GM12801 (cell line): ENCODE data around the gene PRRC2B.

ENCODE experiments used
- TF ChIP-seq, protein P1 (sequence below): IDR thresholded peaks from one replicate; pipeline ENCODE4 v1.5.1; 2011; ENCODE audit warnings: control low read depth; ENCODE audit not compliant: insufficient read length; ENCODE audit errors: extremely low read depth

PRRC2B gene

DNA sequence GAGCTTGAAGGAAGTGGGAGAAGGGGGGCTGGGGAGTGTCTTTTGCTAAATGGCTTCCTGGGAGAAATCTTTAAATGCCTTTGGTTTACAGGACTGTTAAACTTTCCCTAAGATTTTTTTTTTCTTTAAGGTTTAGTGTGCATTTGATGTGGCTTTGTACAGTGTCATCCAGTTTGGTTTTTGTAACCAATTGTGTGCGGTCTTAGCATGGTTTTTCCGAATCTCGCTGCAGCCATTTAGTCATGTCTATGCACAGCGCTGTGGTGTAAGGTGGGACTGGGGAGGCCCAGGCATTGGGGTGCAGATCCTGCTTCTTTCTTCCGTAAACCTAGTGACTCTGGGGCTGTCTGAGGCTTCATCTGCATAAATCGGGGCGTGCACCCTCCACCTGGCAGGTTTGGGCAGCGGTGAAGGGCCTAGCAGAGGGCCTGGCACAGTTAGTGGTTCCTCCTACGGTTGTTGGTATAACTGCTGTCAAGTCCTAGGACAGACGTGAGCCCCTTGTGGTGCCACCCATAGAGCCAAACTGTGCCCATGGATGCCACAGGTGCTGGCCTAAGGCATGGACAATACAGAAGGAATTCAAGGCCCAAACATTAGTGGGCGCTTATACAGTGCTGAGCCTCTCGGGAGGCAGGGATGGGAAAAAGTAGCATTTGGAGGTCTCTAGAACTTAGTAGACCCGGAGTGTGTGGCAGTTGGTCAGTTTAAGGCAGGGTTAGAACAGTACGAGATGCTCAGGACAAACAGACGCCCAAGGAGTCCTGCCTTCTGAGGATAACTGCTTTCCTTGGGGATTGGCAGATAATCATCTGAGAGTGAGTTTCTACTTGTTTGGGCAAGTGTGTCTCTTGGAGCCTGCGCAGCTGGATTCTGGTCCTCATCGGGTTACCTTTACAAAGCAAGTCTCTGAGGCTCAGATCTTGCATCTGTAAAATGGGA is 1.5 kb downstream of the PRRC2B start:
- TF ChIP-seq, protein P1, sequence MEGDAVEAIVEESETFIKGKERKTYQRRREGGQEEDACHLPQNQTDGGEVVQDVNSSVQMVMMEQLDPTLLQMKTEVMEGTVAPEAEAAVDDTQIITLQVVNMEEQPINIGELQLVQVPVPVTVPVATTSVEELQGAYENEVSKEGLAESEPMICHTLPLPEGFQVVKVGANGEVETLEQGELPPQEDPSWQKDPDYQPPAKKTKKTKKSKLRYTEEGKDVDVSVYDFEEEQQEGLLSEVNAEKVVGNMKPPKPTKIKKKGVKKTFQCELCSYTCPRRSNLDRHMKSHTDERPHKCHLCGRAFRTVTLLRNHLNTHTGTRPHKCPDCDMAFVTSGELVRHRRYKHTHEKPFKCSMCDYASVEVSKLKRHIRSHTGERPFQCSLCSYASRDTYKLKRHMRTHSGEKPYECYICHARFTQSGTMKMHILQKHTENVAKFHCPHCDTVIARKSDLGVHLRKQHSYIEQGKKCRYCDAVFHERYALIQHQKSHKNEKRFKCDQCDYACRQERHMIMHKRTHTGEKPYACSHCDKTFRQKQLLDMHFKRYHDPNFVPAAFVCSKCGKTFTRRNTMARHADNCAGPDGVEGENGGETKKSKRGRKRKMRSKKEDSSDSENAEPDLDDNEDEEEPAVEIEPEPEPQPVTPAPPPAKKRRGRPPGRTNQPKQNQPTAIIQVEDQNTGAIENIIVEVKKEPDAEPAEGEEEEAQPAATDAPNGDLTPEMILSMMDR: no peak

DNA sequence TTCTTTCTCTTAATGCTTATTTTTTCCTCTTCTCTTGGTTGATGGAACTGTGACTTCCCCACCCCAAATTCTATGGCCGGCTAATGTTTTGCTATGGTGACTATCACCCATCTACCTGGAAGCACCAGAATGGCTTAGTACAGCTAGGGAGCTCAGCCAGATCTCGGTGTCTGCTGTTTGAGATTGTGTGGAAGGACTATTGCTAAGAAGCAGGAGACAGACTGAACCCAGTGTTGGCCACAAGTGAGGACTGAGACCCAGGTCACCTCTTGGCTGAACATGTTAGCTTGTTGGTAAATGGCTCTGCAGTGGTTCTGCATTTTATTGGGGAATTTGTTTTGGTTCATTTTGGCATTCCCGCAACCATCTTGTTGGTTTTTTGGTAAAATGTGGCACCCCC is 2.7 kb downstream of the PRRC2B start:
- TF ChIP-seq, protein P1: no peak

DNA sequence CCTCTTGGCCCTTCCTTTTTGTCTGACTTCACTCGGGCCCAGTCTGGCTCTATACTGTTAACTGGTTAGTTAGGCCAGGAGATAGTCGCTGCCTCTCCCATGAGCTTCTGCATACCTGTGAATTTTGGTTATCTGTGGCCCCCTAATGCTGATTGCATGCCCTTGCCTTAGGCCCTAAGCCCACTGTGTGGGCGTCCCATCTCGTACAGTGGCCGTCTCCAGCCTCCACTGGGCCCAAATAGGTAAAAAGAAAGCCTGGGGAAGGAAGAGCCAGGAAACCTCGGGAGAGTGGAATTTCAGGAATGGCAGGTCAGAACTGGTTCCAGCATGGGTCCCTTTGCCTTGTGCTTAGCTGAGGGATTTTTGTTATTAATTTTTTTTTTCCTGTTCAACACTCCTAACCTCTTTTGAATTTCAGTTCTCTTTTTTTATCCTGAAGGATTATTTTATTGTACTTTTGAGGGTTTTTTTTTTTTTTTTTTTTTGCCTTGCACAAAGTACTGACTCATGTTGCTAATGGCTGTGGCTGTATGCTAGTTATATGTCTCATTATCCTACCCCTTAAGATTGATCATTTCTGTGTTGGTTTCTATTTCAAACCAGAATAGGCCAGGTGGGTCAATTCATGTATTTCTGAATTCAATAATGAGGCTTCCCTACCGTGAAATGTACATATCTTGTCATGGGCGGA is 3.4 kb downstream of the PRRC2B start:
- TF ChIP-seq, protein P1: no peak

DNA sequence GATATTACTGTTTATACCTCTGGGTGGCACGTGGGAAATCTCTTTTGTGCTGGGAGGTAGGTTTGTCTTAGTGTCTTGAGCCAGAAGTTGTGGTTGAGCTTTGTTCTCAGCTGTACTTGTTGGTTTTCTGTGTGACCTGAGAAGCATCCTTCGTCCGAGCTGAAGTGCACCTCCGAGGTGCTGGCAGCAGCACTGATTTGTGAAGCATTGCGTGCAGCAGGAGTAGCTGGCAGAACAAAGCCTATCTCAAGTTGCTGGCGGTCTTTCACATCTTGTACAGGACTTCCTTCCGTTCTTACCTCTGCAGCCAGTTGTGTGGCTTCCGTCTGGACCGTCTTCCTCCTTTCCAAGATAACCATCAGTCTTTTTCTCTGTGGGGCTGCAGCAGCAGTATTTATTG is 4.3 kb downstream of the PRRC2B start:
- TF ChIP-seq, protein P1: no peak

DNA sequence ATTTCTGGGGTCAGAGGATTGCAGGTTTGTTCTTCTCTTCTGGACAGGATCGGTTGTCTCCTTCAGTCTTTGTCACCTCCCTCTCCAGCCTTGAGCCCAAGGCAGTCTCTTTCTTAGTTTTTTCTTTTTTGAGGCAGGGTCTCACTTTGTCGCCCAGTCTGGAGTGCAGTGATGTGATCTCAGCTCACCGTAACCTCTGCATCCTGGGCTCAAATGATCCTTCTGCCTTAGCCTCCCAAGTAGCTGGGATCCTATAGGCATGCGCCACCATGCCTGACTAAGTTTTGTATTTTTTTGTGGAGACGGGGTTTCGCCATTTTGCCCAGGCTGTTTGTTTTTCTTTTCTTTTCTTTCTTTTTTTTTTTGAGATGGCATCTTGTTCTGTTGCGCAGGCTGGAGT is 6.1 kb downstream of the PRRC2B start:
- TF ChIP-seq, protein P1: no peak

DNA sequence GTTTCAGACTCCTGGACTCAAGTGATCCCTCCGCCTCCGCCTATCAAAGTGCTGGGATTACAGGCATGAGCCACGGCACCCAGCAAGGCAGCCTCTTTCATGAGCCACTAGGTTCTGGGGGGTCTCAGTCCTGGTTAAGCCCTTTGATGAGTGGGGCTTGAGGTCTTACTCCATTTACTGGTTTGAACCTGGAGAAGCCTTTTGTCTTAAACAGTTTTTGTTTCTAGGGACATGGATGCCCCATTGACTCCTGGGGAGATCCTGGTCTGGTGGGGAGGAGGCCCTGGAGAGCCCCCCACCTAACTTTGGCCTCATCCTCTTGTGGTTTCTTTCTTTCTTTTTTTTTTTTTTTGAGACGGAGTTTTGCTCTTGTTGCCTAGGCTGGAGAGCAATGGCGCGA is 6.7 kb downstream of the PRRC2B start:
- TF ChIP-seq, protein P1: no peak

DNA sequence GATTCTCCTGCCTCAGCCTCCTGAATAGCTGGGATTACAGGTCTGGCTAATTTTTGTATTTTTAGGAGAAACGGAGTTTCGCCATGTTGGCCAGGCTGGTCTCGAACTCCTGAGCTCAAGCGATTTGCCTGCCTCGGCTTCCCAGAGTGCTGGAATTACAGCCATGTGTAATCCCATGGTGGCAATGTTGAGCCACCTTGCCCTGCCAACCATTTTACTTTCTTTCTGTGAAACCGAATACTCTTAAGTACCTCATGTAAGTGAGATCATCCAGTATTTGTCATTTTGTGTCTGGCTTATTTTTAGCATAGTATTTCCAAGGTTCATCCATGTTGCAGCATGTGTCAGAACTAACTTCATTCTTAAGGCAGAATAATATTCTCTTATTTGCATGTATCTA is 8.2 kb downstream of the PRRC2B start:
- TF ChIP-seq, protein P1: no peak
